HepG2 (cell line): Measurements from ENCODE around the gene ZNRF3. TPM values are rescaled to one million over a fixed set of nuclear protein-coding genes. Genes with fewer than 3 reads are reported as not detected.

Experiments used
- ATAC-seq: fragments of 200-7000 bp; cut with Tn5 transposase; 3 replicates; pipeline ENCODE4 v1.9.1; 2020; ENCODE audit warnings: mild to moderate bottlenecking, moderate library complexity
- BruUV-seq: library from RNA; stranded (reverse); fragments of 400-500 nt; replicated peaks from 2 replicates; lab custom pipeline; 2021; lab: Mats Ljungman, UMichigan
- CTCF ChIA-PET: fragments of 300-600 bp; formaldehyde crosslinking; extraction: SDS; loops from one replicate; lab custom pipeline; 2021; ENCODE audit warnings: low total read pairs, inconsistent platforms, low intra/inter-chr PET ratio; lab: Yijun Ruan, JAX
- POLR2A ChIA-PET: fragments of 350-600 bp; sonication (Branson Sonifier 250); formaldehyde crosslinking; loops from one replicate; lab custom pipeline; 2020; ENCODE audit warnings: antibody characterized with exemption, inconsistent platforms; lab: Yijun Ruan, JAX
- DNase-seq: peaks from one replicate; pipeline ENCODE4 v3.0.0-alpha.2; 2015; ENCODE audit warnings: low spot score
- FAIRE-seq: peaks from 3 replicates; lab custom pipeline; 2011; peaks lifted over from hg19 to GRCh38; lab: Jason Lieb, UNC
- H2AFZ ChIP-seq: one replicate; pipeline ENCODE4 v1.6.1; 2011; ENCODE audit warnings: low read length, inconsistent platforms
- H3K27ac ChIP-seq: fragments of 300-600 bp; 3 replicates; pipeline ENCODE4 v1.8.0; 2011; ENCODE audit warnings: mixed run types, mild to moderate bottlenecking, mixed read lengths, low read length, inconsistent platforms; ENCODE audit not compliant: insufficient read depth; ENCODE audit errors: extremely low read length
- H3K27me3 ChIP-seq, 2 experiments: fragments of 200-600 bp in 1 of 2; 2 replicates in 1 of 2; 3 replicates in 1 of 2; pipeline versions ENCODE4 v1.6.0 to v1.8.0; 2011; ENCODE audit warnings: low read length in 2 of 2, mild to moderate bottlenecking in 2 of 2, moderate library complexity in 2 of 2, inconsistent platforms in 1 of 2; ENCODE audit not compliant: insufficient read depth in 2 of 2, control insufficient read depth in 1 of 2
- H3K36me3 ChIP-seq, 2 experiments: fragments of 200-600 bp in 1 of 2; replicated peaks in 1 of 2; 2 replicates in 1 of 2; 3 replicates in 1 of 2; pipeline versions ENCODE4 v1.5.1 to v1.8.0; 2011; ENCODE audit warnings: low read length in 2 of 2, inconsistent platforms in 1 of 2; ENCODE audit not compliant: insufficient read depth in 2 of 2, control insufficient read depth in 1 of 2
- H3K4me1 ChIP-seq: 2 replicates; pipeline ENCODE4 v1.5.1; 2012; ENCODE audit warnings: low read length, inconsistent platforms; ENCODE audit not compliant: insufficient read depth
- H3K4me2 ChIP-seq: 2 replicates; pipeline ENCODE4 v1.6.0; 2011; ENCODE audit warnings: low read depth, low read length, inconsistent platforms
- H3K4me3 ChIP-seq, 3 experiments: fragments of 200-600 bp in 1 of 3; sonication (generic), shearing (Covaris generic) in 1 of 3; replicated peaks in 1 of 3; 2 replicates each; pipeline ENCODE4 v1.5.1; 2011 to 2016; ENCODE audit warnings: low read length in 3 of 3, inconsistent platforms in 2 of 3, low read depth in 2 of 3, mild to moderate bottlenecking in 2 of 3, control low read depth in 1 of 3, mixed read lengths in 1 of 3; ENCODE audit not compliant: insufficient read depth in 1 of 3
- H3K79me2 ChIP-seq: one replicate; pipeline ENCODE4 v1.6.1; 2011; ENCODE audit warnings: low read length, inconsistent platforms; ENCODE audit not compliant: insufficient read depth
- H3K9ac ChIP-seq: 2 replicates; pipeline ENCODE4 v1.6.0; 2011; ENCODE audit warnings: mild to moderate bottlenecking, low read depth, low read length, inconsistent platforms; ENCODE audit not compliant: insufficient read depth
- H3K9me3 ChIP-seq: 2 replicates; pipeline ENCODE4 v1.5.1; 2012; ENCODE audit warnings: mild to moderate bottlenecking, low read length
- H4K20me1 ChIP-seq: 2 replicates; pipeline ENCODE4 v1.6.0; 2011; ENCODE audit warnings: inconsistent platforms, mild to moderate bottlenecking, low read length, moderate library complexity; ENCODE audit not compliant: insufficient read depth
- ATF3 ChIP-seq: sonication (generic); formaldehyde crosslinking; IDR thresholded peaks from 2 replicates; pipeline ENCODE4 v1.4.0; 2020; ENCODE audit warnings: missing genetic modification reagents
- CTCF ChIP-seq: sonication (generic); formaldehyde crosslinking; IDR thresholded peaks from 2 replicates; pipeline ENCODE4 v1.5.0; 2020; ENCODE audit warnings: mild to moderate bottlenecking, missing genetic modification reagents, moderate library complexity
- MXD1 ChIP-seq: sonication (generic); formaldehyde crosslinking; IDR thresholded peaks from 2 replicates; pipeline ENCODE4 v1.4.0; 2020; ENCODE audit warnings: mild to moderate bottlenecking, missing genetic modification reagents
- POLR2G ChIP-seq: fragments of 200-400 bp; formaldehyde crosslinking; IDR thresholded peaks from 2 replicates; pipeline ENCODE4 v1.6.1; 2018; ENCODE audit warnings: mild to moderate bottlenecking, low read depth, low read length, moderate library complexity
- RBM22 ChIP-seq: fragments of 200-400 bp; formaldehyde crosslinking; optimal IDR thresholded peaks from 2 replicates; pipeline ENCODE3; 2017; ENCODE audit warnings: mild to moderate bottlenecking, low read length, moderate library complexity
- RERE ChIP-seq: IDR thresholded peaks from 2 replicates; pipeline ENCODE4 v1.6.1; 2016; ENCODE audit warnings: low read depth, missing genetic modification reagents, missing compliant biosample characterization
- TCF7L2 ChIP-seq: IDR thresholded peaks from 2 replicates; pipeline ENCODE4 v1.6.1; 2011; ENCODE audit warnings: mild to moderate bottlenecking, low read depth, low read length, moderate library complexity
- WGBS: methylation state at CpG from one replicate; pipeline ENCODE4 v1.1.6; 2017; ENCODE audit warnings: low lambda C conversion rate; 5-methylcytosine and 5-hydroxymethylcytosine counted together
- in situ Hi-C: cut with HindIII; loops from 2 replicates; pipeline ENCODE4 v1.10.0; 2017; ENCODE audit warnings: low pct_unique_long_range_greater_than_20kb; ENCODE audit not compliant: extremely low pct_ligation_motif_present
- intact Hi-C: fragments of 100-400 bp; cut with micrococcal nuclease; formaldehyde crosslinking; loops from one replicate; pipeline ENCODE4 v1.10.0; 2022; ENCODE audit not compliant: unreplicated experiment
- polyA plus RNA-seq, 8 experiments: library from polyadenylated mRNA; depleted of rRNA in 3 of 8; stranded (reverse) in 7 of 8; unstranded in 1 of 8; fragments of >200 nt; fragmentation: Illumina TruSeq in 4 of 8; extraction: Trizol in 4 of 8; gene quantifications; 2 replicates each; pipeline versions ENCODE4 v1.2.1 to v1.2.3, GENCODE V29; 2011 to 2016; ENCODE audit warnings: low read depth in 4 of 8, missing spikeins in 1 of 8, mixed read lengths in 1 of 8; ENCODE audit not compliant: insufficient read depth in 1 of 8
- total RNA-seq, 5 experiments: library from RNA; depleted of rRNA; stranded (reverse); fragments of >200 nt; fragmentation: Illumina TruSeq; extraction: Trizol; gene quantifications; 2 replicates each; pipeline ENCODE4 v1.2.3, GENCODE V29; 2016; ENCODE audit warnings: low read depth in 1 of 5

The ZNRF3 gene
- total and polyA plus RNA-seq, 2 of the 13 experiments (the other 11 are each of a cell fraction or from before 2014, with no cell fraction given) = 20.3 to 36.7 TPM

GRCh38 chr22:29056472-29056871 is 173.1 kb downstream of the ZNRF3 start:
- no peak for DNase-seq
- in situ Hi-C loops = no loop called here
- CTCF ChIA-PET = no interaction called here
- Histone ChIP-seq H3K36me3 (peaks cover 0 to 5% of the 10 kb centered on the region in 2 experiments; a peak in 3 of 5 replicates), H4K20me1 (peaks cover 9% of the 10 kb centered on the region), H3K4me1 (peaks cover 38% of the 10 kb centered on the region), H3K27me3 (0 out of 5 replicates have a peak, but pooled peaks cover 0 to 1% of the 10 kb centered on the region in 2 experiments), H3K9me3 (no peaks in the 10 kb centered on the region), H3K4me3 (no peak overlapping the region), H2AFZ (no peak overlapping the region), H3K9ac (no peak overlapping the region), H3K79me2 (no peaks in the 10 kb centered on the region), H3K4me2 (no peak overlapping the region), H3K27ac (no peak overlapping the region)
- POLR2A ChIA-PET = interaction anchor here (1.5 kb wide), 1 partner anchor 12 kb away, joined by 3 read pairs; no protein-coding TSS in a partner anchor
- 97% methylated on average over 3 of the region's 3 CpGs for WGBS
- intact Hi-C loops = no loop called here
- ATAC-seq = no peak
- TF ChIP-seq POLR2G (peak; percentile 60; the same call in 1 of the 2 replicates), RBM22 (peak; percentile 92), MXD1 (CRISPR knock-in tag) (no peak)
- BruUV-seq = no TSS peak
- no peak for FAIRE-seq

GRCh38 chr22:29060251-29060869 is 177.0 kb downstream of the ZNRF3 start:
- ATAC-seq = peak; percentile 18
- Histone ChIP-seq H3K27me3 (0 out of 5 replicates have a peak, but pooled peaks cover 0 to 1% of the 10 kb centered on the region in 2 experiments), H3K9me3 (no peaks in the 10 kb centered on the region), H3K27ac (no peak overlapping the region), H4K20me1 (peaks cover under 1% of the 10 kb centered on the region; the same call in 1 of the 2 replicates), H3K9ac (no peak overlapping the region), H3K79me2 (no peaks in the 10 kb centered on the region), H3K36me3 (no peaks in the 10 kb centered on the region), H3K4me3 (no peak overlapping the region), H3K4me1 (peaks cover 41% of the 10 kb centered on the region), H2AFZ (no peak overlapping the region), H3K4me2 (no peak overlapping the region)
- no TSS peak for BruUV-seq
- POLR2A ChIA-PET = interaction anchor here (0.6 to 0.7 kb wide), 3 partner anchors 121 to 281 kb away, joined by 3 to 4 read pairs (median 3); partner anchors contain the start of gene ZNRF3
- in situ Hi-C loops (no loop called here), intact Hi-C loops (no loop called here)
- FAIRE-seq = no peak
- 73% methylated on average over 12 of the region's 12 CpGs for WGBS
- CTCF ChIA-PET = no interaction called here
- DNase-seq = no peak
- no peak for TF ChIP-seq TCF7L2
- TF ChIP-seq RERE = no peak
- TF ChIP-seq CTCF = peak; percentile 33; the same call in 1 of the 2 replicates
- TF ChIP-seq ATF3 (CRISPR knock-in tag) = no peak
